NCI-H446 treated with DMSO at 0.1 percent for 48 hours (cell line): ENCODE results near the gene SMYD3.
"Not testable (repeated sequence)": the region's sequence is repeated elsewhere in the genome, so short reads cannot be mapped to it uniquely, and the experiment has no call there.

ENCODE experiments used
- DNase-seq: peaks from one replicate; lab custom pipeline; 2025; lab: John Stamatoyannopoulos, UW

The SMYD3 gene

DNA sequence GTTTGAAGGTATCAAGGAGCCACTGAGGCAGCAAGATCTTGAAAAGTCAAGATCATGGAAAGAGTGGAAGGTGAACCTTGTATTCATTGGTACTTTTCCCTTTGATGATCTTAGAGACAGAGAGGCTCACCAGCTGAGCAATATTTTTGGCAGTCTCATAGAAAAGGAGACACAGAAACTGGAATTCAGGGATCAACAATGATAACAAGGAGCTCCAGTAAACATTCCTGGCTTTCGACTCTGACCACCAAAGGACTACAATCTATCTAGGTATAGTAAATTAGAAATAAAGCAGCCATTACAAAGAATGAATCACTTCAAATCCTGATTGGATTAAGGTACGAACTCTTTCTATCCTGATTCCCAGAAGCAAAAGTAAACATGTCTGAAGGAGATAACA, 736.9 kb downstream of the SMYD3 start:
- no peak for DNase-seq

DNA sequence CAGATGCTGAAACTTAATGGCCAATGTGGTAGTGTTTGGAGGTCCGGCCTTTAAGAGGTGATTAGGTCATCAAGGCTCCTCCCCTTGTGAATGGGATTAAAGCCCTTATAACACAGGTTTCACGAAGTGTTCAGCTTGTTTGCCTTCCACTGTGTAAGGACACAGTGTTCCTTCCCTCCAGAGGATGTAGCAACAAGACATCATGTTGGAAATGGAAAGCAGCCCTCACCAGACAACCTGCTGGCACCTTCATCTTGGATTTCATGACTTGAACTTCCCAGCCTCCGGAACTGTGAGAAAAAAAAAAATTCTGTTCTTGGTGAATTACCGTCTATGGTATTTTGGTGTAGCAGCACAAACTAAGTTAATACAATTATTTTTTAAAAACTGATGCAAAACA, 738.5 kb downstream of the SMYD3 start:
- no peak for DNase-seq

DNA sequence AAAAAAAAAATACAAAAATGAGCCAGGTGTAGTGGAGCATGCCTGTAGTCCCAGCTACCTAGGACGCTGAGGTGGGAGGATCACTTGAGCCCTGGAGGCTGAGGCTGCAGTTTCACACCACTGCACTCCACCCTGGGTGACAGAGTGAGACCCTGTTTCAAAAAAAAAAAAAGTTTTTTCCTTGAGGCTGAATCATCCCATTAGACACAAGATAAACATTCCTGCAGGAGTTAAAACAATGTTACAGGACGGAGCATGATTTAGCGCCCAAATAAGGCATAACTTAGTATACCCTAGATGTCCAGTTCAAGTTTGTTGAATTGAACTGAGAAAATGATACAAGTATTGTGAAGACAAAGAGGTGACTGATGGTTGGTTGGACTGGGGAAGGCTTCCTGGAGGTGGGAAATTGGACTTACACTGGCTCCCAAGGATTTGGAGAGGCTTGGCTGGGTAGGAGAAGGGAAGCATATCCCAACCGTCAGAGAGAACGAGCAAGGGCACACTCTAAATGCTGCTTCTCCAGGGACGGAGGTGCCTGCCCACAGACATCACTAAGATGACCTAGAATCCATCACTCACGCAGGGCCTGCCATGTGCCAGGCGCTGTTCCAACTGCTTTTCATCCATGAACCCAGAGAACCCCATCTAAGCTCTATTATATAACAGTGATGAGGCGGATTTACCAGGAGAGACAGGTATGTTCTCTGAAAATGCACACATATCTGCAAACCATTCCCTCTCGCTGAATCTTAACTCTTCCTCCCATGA, 741.7 kb downstream of the SMYD3 start:
- no peak for DNase-seq

DNA sequence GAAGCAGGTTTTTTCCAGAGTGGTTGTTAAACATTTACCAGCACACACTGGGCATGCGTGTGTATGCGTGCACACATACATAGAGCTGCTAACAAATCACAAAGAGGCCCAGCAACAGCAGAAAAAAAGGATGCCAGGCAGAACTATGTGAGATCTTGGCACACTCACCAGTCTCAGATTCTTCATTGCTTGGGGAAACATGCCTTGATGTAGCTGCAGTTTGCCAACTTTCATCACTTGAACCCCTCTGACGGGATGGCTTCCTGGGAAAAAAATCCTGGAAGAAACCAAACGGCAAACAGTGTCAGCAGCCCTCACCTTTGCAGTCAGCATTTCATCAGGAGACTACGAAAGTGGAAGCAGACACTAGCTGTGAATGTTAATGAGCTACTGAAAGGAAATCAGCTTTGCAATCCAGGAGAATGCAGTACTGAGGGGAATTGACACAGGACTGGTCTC, 743.2 kb downstream of the SMYD3 start:
- no peak for DNase-seq

DNA sequence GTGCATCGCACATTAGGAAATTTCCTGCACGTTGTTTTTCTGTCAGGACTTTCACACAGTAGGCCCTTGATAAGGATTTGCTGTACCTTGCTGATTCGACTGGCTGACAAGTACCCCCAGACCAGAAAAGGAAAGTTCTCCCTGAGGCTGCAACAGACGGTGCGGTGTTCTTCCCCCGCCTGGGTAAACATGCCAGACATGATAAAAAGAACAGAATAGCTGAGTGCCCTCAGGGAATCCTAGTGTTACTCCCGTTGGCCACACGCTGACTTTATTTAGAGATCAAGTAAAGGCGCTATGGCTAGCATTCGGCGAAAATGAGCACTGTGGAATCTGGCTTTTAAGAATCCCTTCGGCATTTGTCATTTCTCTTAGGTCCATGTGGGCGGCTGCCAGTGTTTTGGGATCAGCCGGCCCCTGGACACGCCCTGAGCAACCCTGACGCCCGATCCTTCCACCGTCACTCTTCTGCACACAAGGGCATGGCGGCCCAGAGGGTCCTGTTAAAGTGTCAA, 744.6 kb downstream of the SMYD3 start:
- no peak for DNase-seq

DNA sequence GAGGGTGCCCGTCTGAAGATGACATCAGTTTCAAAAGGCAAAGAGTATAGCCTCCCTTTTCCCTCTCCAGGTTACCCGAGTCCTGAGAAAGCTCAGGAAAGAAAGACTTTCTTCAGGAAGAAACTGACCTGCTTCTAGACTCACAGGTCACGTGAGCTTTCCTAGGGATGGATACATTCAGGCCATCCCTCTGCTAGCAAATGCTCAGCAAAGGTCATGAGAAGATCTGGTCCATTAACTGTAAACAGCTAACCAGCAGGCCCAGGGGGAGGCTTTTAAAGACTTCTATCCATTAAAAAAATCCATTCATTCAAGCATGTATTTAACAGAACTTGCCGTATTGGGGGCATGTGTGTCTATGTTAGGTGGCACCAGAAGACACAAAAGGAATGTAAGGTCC, 746.8 kb downstream of the SMYD3 start:
- no peak for DNase-seq

DNA sequence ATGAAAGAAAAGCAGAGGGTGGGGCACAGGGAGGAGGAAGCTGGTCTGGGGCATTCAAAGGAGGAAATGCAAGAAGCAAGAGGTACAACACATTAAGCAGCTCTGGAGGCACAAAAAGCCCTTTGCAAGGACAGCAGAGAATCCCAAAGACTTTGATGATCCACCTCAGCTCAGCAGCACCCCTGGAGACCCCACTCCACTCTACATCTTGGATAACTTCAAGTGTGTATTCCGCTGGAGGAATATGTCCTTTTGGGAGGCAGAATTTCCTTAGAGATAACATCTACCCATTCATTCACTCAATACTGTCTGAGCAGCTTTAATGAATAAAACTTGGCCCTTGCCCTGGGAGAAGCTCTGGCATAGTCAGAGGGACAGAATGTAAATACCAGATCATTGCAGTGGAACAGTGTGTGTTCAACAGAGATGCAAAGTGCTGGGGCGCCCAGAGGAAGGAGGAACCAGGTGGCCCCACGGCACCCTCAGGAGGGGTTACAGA, 752.6 kb downstream of the SMYD3 start:
- DNase-seq, result no peak

DNA sequence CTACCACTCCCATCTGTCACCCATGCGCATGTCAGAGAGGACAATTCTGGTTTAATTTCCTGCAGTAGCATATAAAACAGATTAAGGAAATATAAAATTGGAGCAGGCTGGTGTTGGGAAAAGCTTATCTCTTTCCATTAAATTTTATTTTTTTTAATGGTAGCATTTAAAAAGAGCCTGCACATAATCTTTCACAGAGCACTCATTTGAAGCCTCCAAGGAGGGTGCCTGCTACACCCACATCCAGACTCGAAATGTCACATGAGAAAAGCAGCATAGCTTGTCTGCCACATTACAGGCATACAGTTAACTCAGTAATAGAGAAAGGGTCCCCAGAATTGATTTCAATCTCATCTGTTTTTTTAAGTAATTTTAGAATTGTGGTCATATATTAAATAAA, 753.3 kb downstream of the SMYD3 start:
- no peak for DNase-seq

DNA sequence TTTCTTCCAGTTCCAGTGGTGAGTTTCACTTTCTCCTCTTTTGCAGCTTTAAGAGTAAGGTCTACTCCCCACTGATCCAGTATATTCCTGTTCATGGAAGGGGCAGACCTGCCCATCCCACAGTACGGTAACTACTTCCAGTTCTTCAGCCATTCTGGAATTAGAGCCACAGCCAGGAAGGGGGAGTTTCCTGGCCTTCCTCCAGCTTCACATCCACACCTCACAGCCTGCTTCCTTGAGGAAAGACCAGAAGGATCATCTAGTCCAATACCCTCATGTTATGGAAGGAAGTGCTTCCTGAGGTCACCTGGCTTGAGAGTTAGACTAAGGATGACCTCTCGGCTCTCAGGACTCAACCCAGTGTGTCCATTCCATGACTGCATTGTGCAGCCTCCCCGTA, 754.5 kb downstream of the SMYD3 start:
- no peak for DNase-seq

DNA sequence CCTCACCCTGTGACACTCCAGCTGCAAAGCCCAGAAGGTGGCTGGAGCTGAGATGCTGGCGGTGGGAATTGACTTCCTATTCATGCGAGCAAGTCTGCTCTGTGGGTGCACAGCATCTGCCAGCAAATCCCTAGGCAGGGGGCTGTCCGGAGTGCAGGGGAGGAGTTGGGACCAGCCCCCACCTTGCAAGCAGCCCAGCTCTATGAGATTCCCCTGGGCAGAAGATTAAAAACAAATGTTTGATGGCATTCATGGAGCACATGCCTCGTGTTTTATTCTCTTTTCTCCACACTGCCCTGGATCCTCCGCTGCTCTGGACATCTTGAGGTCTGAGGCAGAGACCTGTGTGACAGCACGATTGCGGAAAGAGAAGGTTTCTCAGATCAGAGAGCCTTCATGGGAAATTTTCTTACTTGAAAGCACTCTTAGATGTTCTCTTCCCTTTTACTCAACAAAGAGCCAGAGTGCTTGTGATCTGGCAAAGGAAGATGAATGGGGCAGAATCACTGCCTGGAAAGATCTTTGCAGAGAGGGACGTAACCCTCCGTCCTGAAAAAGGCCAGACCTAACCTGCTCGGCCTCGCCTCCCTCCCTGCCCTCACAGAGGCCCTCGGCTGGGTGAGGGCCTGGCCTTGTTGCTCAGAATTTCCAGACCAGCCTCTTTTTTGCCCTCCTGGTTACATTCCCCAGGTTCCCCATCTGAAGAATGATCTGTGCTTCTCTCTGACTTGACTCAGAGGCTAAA, 755.2 kb downstream of the SMYD3 start:
- DNase-seq, result no peak

DNA sequence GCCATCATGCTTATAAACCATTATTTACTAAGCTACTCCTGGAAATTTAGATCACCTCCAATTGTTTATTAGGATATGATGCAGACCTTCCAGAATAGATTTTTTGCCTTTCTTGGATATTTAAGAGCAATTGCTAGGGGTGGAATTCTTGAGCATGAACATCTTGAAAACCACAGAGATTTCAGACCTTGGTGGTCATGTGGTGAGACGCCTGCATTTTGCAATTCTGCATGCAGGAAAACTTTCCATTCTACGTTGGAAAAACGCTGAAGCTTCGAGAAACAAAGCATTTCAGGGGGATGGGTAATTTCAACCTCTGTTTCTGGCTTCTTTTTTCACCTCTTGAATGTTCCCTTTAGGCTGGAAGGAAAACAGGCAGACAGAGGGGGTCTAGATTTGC, 756.0 kb downstream of the SMYD3 start:
- no peak for DNase-seq

DNA sequence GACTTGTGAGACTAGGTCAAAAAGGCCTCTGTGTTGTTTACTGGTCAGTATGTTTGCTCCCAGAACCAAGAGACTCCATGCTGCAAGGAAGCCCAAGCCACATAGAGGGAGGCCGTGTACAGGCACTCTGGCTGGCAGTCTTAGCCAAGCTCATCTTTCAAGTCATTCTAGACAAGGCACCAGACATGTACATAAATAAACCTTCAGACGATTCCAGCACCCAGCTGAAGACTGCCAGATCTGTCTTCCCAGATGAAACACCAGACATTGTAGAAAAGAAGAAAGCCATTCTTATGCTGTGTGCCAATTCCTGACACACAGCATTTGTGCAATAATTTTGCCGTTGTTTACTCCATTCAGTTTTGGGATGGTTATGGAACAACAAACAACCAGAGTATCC, 756.8 kb downstream of the SMYD3 start:
- no peak for DNase-seq

DNA sequence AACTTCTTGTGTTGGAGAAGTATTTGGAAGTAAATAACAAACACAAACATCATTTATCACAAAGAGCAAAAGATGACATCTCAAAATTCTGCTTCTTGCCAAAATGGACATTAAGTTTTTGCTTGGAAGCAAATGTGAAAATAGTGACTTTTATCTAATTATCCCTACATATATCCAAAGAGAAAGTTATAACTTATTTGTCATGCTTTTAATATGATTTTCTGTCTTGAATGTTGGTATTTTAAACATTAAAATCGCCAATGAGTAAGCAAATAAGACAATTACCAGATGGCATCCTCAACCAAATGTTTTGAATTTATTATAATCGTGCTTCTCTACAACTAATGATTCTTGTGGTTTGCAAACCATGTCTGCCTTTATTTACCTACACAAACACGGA, 758.0 kb downstream of the SMYD3 start:
- DNase-seq, result no peak

DNA sequence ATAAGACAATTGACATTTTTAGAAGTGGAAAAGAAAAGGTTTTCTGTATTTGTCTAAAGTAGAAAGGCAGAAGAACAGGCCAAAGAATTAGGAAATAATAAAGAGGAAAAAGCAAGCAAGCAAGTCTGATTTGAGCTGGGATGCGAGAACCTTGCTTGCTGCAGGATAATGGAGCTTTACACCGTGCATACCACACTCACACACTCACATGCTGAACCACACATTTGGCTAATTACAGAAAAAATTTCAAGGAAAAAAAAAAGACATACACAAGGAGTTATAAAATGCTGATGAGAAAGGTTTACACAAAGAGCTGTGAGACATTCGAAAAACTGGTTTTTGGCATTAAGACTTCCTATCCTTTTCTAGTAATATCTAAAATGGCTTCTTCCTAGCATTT, 758.4 kb downstream of the SMYD3 start:
- DNase-seq, result no peak

DNA sequence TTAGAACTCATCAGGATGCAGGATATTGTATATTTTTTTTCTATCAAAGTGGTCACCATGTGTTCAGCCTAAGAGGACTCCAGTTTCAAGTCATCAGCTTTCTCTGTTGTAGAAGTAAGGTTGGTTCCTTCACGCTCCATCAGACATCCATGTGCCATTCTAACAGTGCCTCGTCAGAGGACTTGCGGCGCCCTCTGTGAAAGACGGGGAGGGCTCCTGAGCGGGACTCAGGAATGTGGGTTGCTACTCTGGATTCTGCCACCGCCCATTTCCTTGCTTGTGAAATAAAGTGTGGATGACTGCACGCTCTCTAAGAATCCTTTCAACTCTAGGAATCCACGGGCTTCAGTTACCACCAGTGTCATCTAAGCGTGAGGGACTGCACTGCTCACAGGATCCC, 758.8 kb downstream of the SMYD3 start:
- no peak for DNase-seq

DNA sequence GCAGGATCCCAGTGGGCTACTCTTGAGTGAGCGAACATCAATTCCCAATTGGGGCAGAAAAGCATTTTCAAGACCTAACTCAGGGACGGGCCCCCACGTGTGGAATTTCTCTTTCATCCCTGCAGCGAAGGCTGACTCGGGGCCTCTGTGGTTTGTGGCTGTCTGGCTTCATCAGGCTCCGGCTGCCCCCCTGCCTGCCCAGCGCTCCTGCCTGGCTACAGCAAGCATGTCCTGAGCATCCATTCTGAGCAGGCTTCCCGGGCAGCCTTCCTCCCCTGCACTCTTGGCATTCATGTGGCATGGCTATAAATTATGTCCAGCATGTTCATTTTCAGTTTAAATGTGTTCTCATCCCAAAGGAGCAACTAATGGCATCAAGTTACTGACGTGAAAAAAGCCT, 764.2 kb downstream of the SMYD3 start:
- peak; percentile 73 for DNase-seq

DNA sequence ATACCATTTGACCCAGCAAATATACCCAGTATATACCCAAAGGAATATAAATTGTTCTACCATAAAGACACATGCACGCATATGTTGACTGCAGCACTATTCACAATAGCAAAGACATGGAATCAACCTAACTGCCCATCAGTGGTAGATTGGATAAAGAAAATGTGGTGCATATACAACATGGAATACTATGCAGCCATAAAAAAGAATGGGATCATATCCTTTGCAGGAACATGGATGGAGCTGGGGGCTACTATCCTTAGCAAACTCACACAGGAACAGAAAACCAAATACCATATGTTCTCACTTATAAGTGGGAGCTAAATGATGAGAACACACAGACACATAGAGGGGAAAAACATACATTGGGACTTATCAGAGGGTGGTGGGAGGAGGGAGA, 766.7 kb downstream of the SMYD3 start:
- DNase-seq, result not testable (repeated sequence)

DNA sequence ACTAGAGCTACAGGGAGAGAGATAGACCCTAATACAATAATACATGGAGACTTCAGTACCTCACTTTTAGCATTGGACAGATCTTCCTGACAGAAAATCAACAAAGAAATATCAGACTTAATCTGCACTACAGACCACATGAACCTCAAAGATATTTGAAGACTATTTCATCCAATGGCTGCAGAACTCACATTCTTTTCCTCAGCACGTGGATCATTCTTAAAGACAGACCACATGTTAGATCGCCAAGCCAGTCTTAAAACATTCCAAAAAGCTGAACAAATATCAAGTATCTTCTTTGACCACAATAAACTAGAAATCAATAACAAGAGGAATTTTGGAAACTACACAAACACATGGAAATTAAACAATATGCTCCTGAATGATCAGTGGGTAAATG, 776.3 kb downstream of the SMYD3 start:
- no peak for DNase-seq

DNA sequence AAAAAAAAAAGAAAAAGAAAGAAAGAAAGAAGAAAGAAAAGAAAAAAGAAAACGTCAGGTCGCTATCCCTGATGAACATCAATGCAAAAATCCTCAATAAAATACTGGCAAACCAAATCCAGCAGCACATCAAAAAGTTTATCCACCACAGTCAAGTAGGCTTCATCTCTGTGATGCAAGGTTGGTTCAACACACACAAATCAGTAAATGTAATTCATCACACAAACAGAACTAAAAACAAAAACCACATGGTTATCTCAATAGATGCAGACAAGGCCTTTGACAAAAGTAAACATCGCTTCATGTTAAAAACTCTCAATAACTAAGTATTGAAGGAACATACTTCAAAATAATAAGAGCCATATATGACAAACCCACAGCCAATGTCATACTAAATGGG, 779.0 kb downstream of the SMYD3 start:
- not testable (repeated sequence) for DNase-seq

DNA sequence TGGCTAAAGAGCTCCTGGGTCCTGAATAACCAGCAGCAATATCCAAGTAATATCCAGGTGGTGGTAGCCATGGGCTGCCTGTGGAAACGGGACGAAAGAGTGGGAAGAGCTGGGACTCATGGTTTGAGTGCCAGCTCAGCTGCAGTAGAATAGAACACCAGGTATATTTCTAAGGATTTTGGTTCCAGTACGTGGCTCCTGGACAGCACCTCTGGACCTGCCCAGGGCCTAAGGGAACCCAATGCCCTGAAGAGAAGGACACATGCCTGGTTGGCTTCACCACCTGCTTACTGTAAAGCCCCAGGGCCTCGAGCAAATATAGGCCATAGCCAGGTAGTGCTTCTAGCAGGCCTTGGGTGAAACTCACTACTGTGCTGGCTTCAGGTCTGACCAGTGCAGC, 785.6 kb downstream of the SMYD3 start:
- DNase-seq, result no peak

DNA sequence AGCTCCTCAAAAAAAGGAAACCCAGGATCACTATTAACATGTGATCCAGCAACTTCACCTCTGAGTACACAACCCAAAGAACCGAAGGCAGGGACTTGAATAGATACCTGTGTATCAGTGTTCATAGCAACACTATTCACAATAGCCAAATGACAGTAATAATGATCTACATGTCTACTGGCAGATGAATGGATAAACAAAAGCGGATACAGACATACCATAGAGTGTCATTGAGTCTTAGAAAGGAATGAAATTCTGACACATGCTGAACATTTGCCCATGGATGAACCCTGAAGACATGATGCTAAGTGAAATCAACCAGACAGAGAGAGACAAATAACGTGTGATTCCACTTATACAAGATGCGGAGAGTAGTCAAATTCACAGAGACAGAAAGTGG, 788.1 kb downstream of the SMYD3 start:
- no peak for DNase-seq

DNA sequence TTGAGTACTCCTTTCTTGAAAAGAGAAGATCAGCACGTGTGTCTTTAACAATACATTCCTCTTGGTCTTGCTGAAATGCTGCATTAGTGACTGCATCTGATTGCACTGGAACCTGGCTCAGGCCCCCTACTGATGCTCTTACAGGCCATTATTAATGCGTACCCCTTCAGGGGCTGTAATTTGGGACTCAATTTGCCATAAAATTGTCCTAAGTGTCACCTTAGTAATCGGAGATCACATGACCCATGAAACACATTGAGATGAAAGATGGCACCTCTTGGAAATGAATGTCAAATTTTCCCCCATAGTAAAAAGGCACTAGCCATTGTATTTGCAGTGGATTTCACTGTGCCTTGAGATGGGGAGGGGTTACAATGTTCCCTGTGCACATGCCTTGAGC, 789.0 kb downstream of the SMYD3 start:
- no peak for DNase-seq

DNA sequence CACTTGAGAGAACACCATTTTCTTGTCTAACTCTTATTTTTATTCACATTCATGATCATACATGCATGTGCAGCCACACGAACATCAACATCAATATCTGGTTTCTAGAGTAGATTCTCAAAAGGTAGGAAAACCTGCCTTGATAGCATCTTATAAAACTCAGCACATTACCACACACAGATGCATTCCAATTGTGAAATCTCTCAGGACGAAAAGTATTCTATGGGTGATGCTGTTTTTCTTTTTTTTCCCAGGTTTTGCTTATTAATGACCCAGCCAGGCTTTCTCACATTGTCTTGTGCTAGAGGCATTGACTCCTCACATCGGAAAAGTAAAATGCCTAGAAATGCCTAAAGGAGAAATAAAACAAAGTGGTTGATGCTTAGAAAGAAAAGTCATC, 789.5 kb downstream of the SMYD3 start:
- no peak for DNase-seq
